Measurements from ENCODE around the gene RAP1A.
"Not testable (repeated sequence)": the region's sequence is repeated elsewhere in the genome, so short reads cannot be mapped to it uniquely, and the experiment has no call there.

The RAP1A gene

GRCh38 chr1:111679541-111679940 lies 60.0 kb downstream of the RAP1A start:
- no peak overlapping the region for H4K8ac ChIP-seq (ENCODE audit: low read length)
- H3K79me1 ChIP-seq (replicated peaks; ENCODE audit: low read length, poor library complexity, severe bottlenecking): peaks cover 19% of the 10 kb centered on the region
- H3K18ac ChIP-seq (ENCODE audit: low read depth in 1 of 2, low read length in 2 of 2): peak overlapping the region in 1 of 2 experiments; percentile 79
- no peak overlapping the region for H3K14ac ChIP-seq (ENCODE audit: low read length in 2 of 2)
- DNase-seq: peak; percentile 78
- H3K4me3 ChIP-seq (ENCODE audit: insufficient read depth in 1 of 2, low read depth in 1 of 2, low read length in 2 of 2): no peak overlapping the region
- H2BK5ac ChIP-seq (ENCODE audit: low read depth, low read length, poor library complexity, severe bottlenecking): no peak overlapping the region
- peaks cover 12 to 13% of the 10 kb centered on the region in 2 experiments for H3K36me3 ChIP-seq (ENCODE audit: control insufficient read depth in 1 of 2, insufficient read depth in 2 of 2, low read depth in 1 of 2, low read length in 2 of 2)
- 7% methylated on average over 2 of the region's 2 CpGs for WGBS
- no peak overlapping the region for H3K23ac ChIP-seq (ENCODE audit: low read length in 2 of 2)
- peak overlapping the region; percentile 33 for H3K27ac ChIP-seq (ENCODE audit: low read length, poor library complexity, severe bottlenecking)
- H3K4me2 ChIP-seq (ENCODE audit: low read length, poor library complexity, severe bottlenecking): no peak overlapping the region
- no peak overlapping the region for H3K9ac ChIP-seq (ENCODE audit: low read length)
- peaks cover 4% of the 10 kb centered on the region for H3K4me1 ChIP-seq (ENCODE audit: control insufficient read depth, insufficient read depth, low read depth, low read length)
- no peak overlapping the region for H2BK120ac ChIP-seq (ENCODE audit: low read depth, low read length)
- H2AK5ac ChIP-seq (ENCODE audit: low read length, severe bottlenecking): no peak overlapping the region
- no peak overlapping the region for H4K91ac ChIP-seq (ENCODE audit: low read length)
- no peaks in the 10 kb centered on the region for H3K27me3 ChIP-seq (ENCODE audit: control insufficient read depth in 1 of 2, insufficient read depth in 1 of 2, low read length in 2 of 2)
- no peaks in the 10 kb centered on the region for H3K9me3 ChIP-seq (ENCODE audit: control insufficient read depth, low read length)
- no peak overlapping the region for H2BK15ac ChIP-seq (ENCODE audit: low read depth, poor library complexity, severe bottlenecking)
- H2AFZ ChIP-seq (ENCODE audit: low read depth, low read length): no peak overlapping the region
- H2BK12ac ChIP-seq (ENCODE audit: low read length in 2 of 2): no peak overlapping the region
- no peak overlapping the region for H3K4ac ChIP-seq (ENCODE audit: low read depth in 1 of 2, low read length in 2 of 2)

DNA sequence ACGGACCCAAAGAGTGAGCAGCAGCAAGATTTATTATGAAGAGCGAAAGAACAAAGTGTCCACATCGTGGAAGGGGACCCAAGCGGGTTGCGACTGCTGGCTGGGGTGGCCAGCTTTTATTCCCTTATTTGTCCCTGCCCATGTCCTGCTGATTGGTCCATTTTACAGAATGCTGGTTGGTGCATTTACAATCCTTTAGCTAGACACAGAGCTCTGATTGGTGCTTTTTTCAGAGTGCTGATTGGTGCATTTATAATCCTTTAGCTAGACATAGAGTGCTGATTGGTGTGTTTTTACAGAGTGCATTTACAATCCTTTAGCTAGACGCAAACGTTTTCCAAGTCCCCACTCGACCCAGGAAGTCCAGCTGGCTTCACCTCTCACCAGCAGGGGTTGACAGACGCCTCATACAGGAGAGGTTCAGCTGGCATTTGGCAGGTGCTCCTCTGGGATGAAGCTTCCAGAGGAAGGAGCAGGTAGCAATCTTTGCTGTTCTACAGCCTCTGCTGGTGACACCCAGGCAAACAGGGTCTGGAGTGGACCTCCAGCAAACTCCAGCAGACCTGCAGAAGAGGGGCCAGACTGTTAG lies 60.7 kb downstream of the RAP1A start:
- H3K4me2 ChIP-seq (ENCODE audit: low read length, poor library complexity, severe bottlenecking); H3K14ac ChIP-seq (ENCODE audit: low read length in 2 of 2); H3K23ac ChIP-seq (ENCODE audit: low read length in 2 of 2); DNase-seq; H3K4me3 ChIP-seq (ENCODE audit: insufficient read depth in 1 of 2, low read depth in 1 of 2, low read length in 2 of 2); H3K4me1 ChIP-seq (ENCODE audit: control insufficient read depth, insufficient read depth, low read depth, low read length); H3K27me3 ChIP-seq (ENCODE audit: control insufficient read depth in 1 of 2, insufficient read depth in 1 of 2, low read length in 2 of 2); H2BK15ac ChIP-seq (ENCODE audit: low read depth, poor library complexity, severe bottlenecking); H2AK5ac ChIP-seq (ENCODE audit: low read length, severe bottlenecking); H2BK12ac ChIP-seq (ENCODE audit: low read length in 2 of 2); H2AFZ ChIP-seq (ENCODE audit: low read depth, low read length); H2BK5ac ChIP-seq (ENCODE audit: low read depth, low read length, poor library complexity, severe bottlenecking); H3K4ac ChIP-seq (ENCODE audit: low read depth in 1 of 2, low read length in 2 of 2); H4K91ac ChIP-seq (ENCODE audit: low read length); H2BK120ac ChIP-seq (ENCODE audit: low read depth, low read length); H4K8ac ChIP-seq (ENCODE audit: low read length); H3K9ac ChIP-seq (ENCODE audit: low read length); H3K18ac ChIP-seq (ENCODE audit: low read depth in 1 of 2, low read length in 2 of 2); H3K9me3 ChIP-seq (ENCODE audit: control insufficient read depth, low read length): not testable (repeated sequence)
- WGBS: 91% methylated on average over 9 of the region's 9 CpGs
- peak overlapping the region; percentile 20 for H3K27ac ChIP-seq (ENCODE audit: low read length, poor library complexity, severe bottlenecking)
- H3K36me3 ChIP-seq (ENCODE audit: control insufficient read depth in 1 of 2, insufficient read depth in 2 of 2, low read depth in 1 of 2, low read length in 2 of 2): peaks cover 12 to 13% of the 10 kb centered on the region in 2 experiments
- peaks cover 18% of the 10 kb centered on the region for H3K79me1 ChIP-seq (replicated peaks; ENCODE audit: low read length, poor library complexity, severe bottlenecking)

GRCh38 chr1:111685293-111686153 lies 65.9 kb downstream of the RAP1A start:
- H3K36me3 ChIP-seq (ENCODE audit: control insufficient read depth in 1 of 2, insufficient read depth in 2 of 2, low read depth in 1 of 2, low read length in 2 of 2); H4K8ac ChIP-seq (ENCODE audit: low read length); H3K4me3 ChIP-seq (ENCODE audit: insufficient read depth in 1 of 2, low read depth in 1 of 2, low read length in 2 of 2); H2BK120ac ChIP-seq (ENCODE audit: low read depth, low read length); H2BK12ac ChIP-seq (ENCODE audit: low read length in 2 of 2); H2BK15ac ChIP-seq (ENCODE audit: low read depth, poor library complexity, severe bottlenecking); H3K4me1 ChIP-seq (ENCODE audit: control insufficient read depth, insufficient read depth, low read depth, low read length); H3K4me2 ChIP-seq (ENCODE audit: low read length, poor library complexity, severe bottlenecking); H3K4ac ChIP-seq (ENCODE audit: low read depth in 1 of 2, low read length in 2 of 2); H3K27me3 ChIP-seq (ENCODE audit: control insufficient read depth in 1 of 2, insufficient read depth in 1 of 2, low read length in 2 of 2); H3K9ac ChIP-seq (ENCODE audit: low read length); H2BK5ac ChIP-seq (ENCODE audit: low read depth, low read length, poor library complexity, severe bottlenecking); H3K14ac ChIP-seq (ENCODE audit: low read length in 2 of 2); H2AFZ ChIP-seq (ENCODE audit: low read depth, low read length); H3K79me1 ChIP-seq (replicated peaks; ENCODE audit: low read length, poor library complexity, severe bottlenecking); H4K91ac ChIP-seq (ENCODE audit: low read length); H3K27ac ChIP-seq (ENCODE audit: low read length, poor library complexity, severe bottlenecking); H2AK5ac ChIP-seq (ENCODE audit: low read length, severe bottlenecking); H3K23ac ChIP-seq (ENCODE audit: low read length in 2 of 2); H3K18ac ChIP-seq (ENCODE audit: low read depth in 1 of 2, low read length in 2 of 2); H3K9me3 ChIP-seq (ENCODE audit: control insufficient read depth, low read length); DNase-seq: not testable (repeated sequence)
- over 99% methylated on average over 8 of the region's 8 CpGs for WGBS

- peak overlapping the region; percentile 10 for H3K9ac ChIP-seq (ENCODE audit: low read length)
- H4K8ac ChIP-seq (ENCODE audit: low read length): no peak overlapping the region
- no peaks in the 10 kb centered on the region for H3K4me1 ChIP-seq (ENCODE audit: control insufficient read depth, insufficient read depth, low read depth, low read length)
- H2BK15ac ChIP-seq (ENCODE audit: low read depth, poor library complexity, severe bottlenecking): no peak overlapping the region
- no peak overlapping the region for H2AK5ac ChIP-seq (ENCODE audit: low read length, severe bottlenecking)
- H3K23ac ChIP-seq (ENCODE audit: low read length in 2 of 2): no peak overlapping the region
- H3K14ac ChIP-seq (ENCODE audit: low read length in 2 of 2): no peak overlapping the region
- H3K4me2 ChIP-seq (ENCODE audit: low read length, poor library complexity, severe bottlenecking): no peak overlapping the region
- no peaks in the 10 kb centered on the region for H3K27me3 ChIP-seq (ENCODE audit: control insufficient read depth in 1 of 2, insufficient read depth in 1 of 2, low read length in 2 of 2)
- no peak overlapping the region for H3K4ac ChIP-seq (ENCODE audit: low read depth in 1 of 2, low read length in 2 of 2)
- H3K18ac ChIP-seq (ENCODE audit: low read depth in 1 of 2, low read length in 2 of 2): no peak overlapping the region
- no peak overlapping the region for H4K91ac ChIP-seq (ENCODE audit: low read length)
- H2BK5ac ChIP-seq (ENCODE audit: low read depth, low read length, poor library complexity, severe bottlenecking): no peak overlapping the region
- no peak overlapping the region for H2AFZ ChIP-seq (ENCODE audit: low read depth, low read length)
- H3K79me1 ChIP-seq (replicated peaks; ENCODE audit: low read length, poor library complexity, severe bottlenecking): peaks cover 7% of the 10 kb centered on the region
- peak overlapping the region; percentile 49 for H3K27ac ChIP-seq (ENCODE audit: low read length, poor library complexity, severe bottlenecking)
- peak; percentile 81 for DNase-seq
- H2BK12ac ChIP-seq (ENCODE audit: low read length in 2 of 2): no peak overlapping the region
- H3K4me3 ChIP-seq (ENCODE audit: insufficient read depth in 1 of 2, low read depth in 1 of 2, low read length in 2 of 2): no peak overlapping the region
- H3K36me3 ChIP-seq (ENCODE audit: control insufficient read depth in 1 of 2, insufficient read depth in 2 of 2, low read depth in 1 of 2, low read length in 2 of 2): peaks cover 0 to 42% of the 10 kb centered on the region in 2 experiments
- no peak overlapping the region for H2BK120ac ChIP-seq (ENCODE audit: low read depth, low read length)
- no peaks in the 10 kb centered on the region for H3K9me3 ChIP-seq (ENCODE audit: control insufficient read depth, low read length)
These were observed 70.7 kb downstream of the RAP1A start for GRCh38 chr1:111690306-111690617.

All from mesenchymal stem cell (in vitro differentiated cells and primary cell).